Panc1 (cell line): ENCODE data around the gene TPSB2. TPM values are rescaled to one million over a fixed set of nuclear protein-coding genes. Genes with fewer than 3 reads are reported as not detected.
"Not testable (repeated sequence)": the region's sequence is repeated elsewhere in the genome, so short reads cannot be mapped to it uniquely, and the experiment has no call there.

ENCODE experiments used
- ATAC-seq: fragments of 200-7000 bp; cut with Tn5 transposase; 2 replicates; pipeline ENCODE4 v1.9.1; 2020; ENCODE audit warnings: mild to moderate bottlenecking, moderate library complexity
- BruUV-seq: library from RNA; stranded (reverse); fragments of 400-500 nt; replicated peaks from 2 replicates; lab custom pipeline; 2021; lab: Mats Ljungman, UMichigan
- CTCF ChIA-PET: fragments of 300-600 bp; sonication (Branson Sonifier 250); formaldehyde crosslinking; loops from one replicate; lab custom pipeline; 2022; ENCODE audit warnings: antibody characterized with exemption; lab: Charles Lee
- POLR2A ChIA-PET: fragments of 300-600 bp; sonication (Branson Sonifier 250); formaldehyde crosslinking; loops from one replicate; lab custom pipeline; 2022; ENCODE audit warnings: antibody characterized with exemption; lab: Charles Lee
- DNase-seq: peaks from one replicate; pipeline ENCODE4 v3.0.0-alpha.2; 2010; ENCODE audit warnings: low read depth, low spot score
- H3K27ac ChIP-seq: 2 replicates; pipeline ENCODE4 v1.5.1; 2011; ENCODE audit warnings: mild to moderate bottlenecking, low read length, inconsistent platforms
- H3K27me3 ChIP-seq: fragments of 200-500 bp; sonication (Bioruptor generic); 2 replicates; pipeline ENCODE4 v1.6.0; 2014; ENCODE audit warnings: low read length, inconsistent platforms; ENCODE audit not compliant: control insufficient read depth, insufficient read depth
- H3K36me3 ChIP-seq: fragments of 200-500 bp; sonication (Bioruptor generic); 2 replicates; pipeline ENCODE4 v1.5.1; 2014; ENCODE audit warnings: inconsistent platforms, mild to moderate bottlenecking, low read length, moderate library complexity; ENCODE audit not compliant: control insufficient read depth, insufficient read depth
- H3K4me1 ChIP-seq: 2 replicates; pipeline ENCODE4 v1.5.1; 2011; ENCODE audit warnings: inconsistent platforms, mild to moderate bottlenecking, low read length, moderate library complexity; ENCODE audit not compliant: control insufficient read depth, insufficient read depth
- H3K4me3 ChIP-seq, 2 experiments: 2 replicates each; pipeline ENCODE4 v1.5.1; 2011 to 2012; ENCODE audit warnings: low read depth in 2 of 2, low read length in 2 of 2, mild to moderate bottlenecking in 2 of 2, inconsistent platforms in 1 of 2, moderate library complexity in 1 of 2
- H3K9me3 ChIP-seq: fragments of 200-500 bp; sonication (Bioruptor generic); 2 replicates; pipeline ENCODE4 v1.5.1; 2014; ENCODE audit warnings: low read depth, mild to moderate bottlenecking, inconsistent platforms, low read length, moderate library complexity; ENCODE audit not compliant: control insufficient read depth, insufficient read depth
- in situ Hi-C: cut with HindIII; loops from 2 replicates; pipeline ENCODE4 v1.10.0; 2016; ENCODE audit warnings: low sequenced_read_pairs, low pct_unique_long_range_greater_than_20kb
- intact Hi-C: fragments of 100-400 bp; cut with micrococcal nuclease; formaldehyde crosslinking; loops from one replicate; pipeline ENCODE4 v1.10.0; 2022; ENCODE audit not compliant: unreplicated experiment
- total RNA-seq: library from RNA; stranded (reverse); gene quantifications from one replicate; pipeline ENCODE4 v1.2.1, GENCODE V29; 2021; ENCODE audit not compliant: unreplicated experiment

Gene TPSB2
- total RNA-seq, 1 experiment from 2014 or later, result 0.57 TPM

GRCh38 chr16:1243363-1243762, 13.4 kb upstream of the TPSB2 start:
- H3K4me3 ChIP-seq, H3K36me3 ChIP-seq, CTCF ChIA-PET, DNase-seq, ATAC-seq, H3K27ac ChIP-seq, H3K27me3 ChIP-seq, H3K4me1 ChIP-seq, intact Hi-C loops, in situ Hi-C loops, BruUV-seq, H3K9me3 ChIP-seq, POLR2A ChIA-PET: not testable (repeated sequence)

- POLR2A ChIA-PET, H3K27ac ChIP-seq, in situ Hi-C loops, ATAC-seq, H3K4me1 ChIP-seq, CTCF ChIA-PET, intact Hi-C loops, BruUV-seq, H3K4me3 ChIP-seq, H3K9me3 ChIP-seq, H3K36me3 ChIP-seq, H3K27me3 ChIP-seq, DNase-seq: not testable (repeated sequence)
Observed at GRCh38 chr16:1241081-1241480, 11.1 kb upstream of the TPSB2 start.

GRCh38 chr16:1240436-1240835, 10.5 kb upstream of the TPSB2 start, which contains the start of gene TPSAB1:
Gene TPSAB1, plus strand, starts transcription at chr16:1240705. Its CDS starts 234 bp downstream, at chr16:1240939.
- in situ Hi-C loops, ATAC-seq, H3K27ac ChIP-seq, POLR2A ChIA-PET, H3K9me3 ChIP-seq, H3K4me3 ChIP-seq, H3K4me1 ChIP-seq, DNase-seq, H3K36me3 ChIP-seq, CTCF ChIA-PET, H3K27me3 ChIP-seq, BruUV-seq, intact Hi-C loops: not testable (repeated sequence)

GRCh38 chr16:1239575-1239974, 9.6 kb upstream of the TPSB2 start:
- ATAC-seq, BruUV-seq, H3K27me3 ChIP-seq, DNase-seq, H3K36me3 ChIP-seq, H3K4me1 ChIP-seq, intact Hi-C loops, H3K4me3 ChIP-seq, H3K27ac ChIP-seq, H3K9me3 ChIP-seq, in situ Hi-C loops: not testable (repeated sequence)
- CTCF ChIA-PET, result interaction anchor here (0.6 kb wide), 1 partner anchor 61 kb away, joined by 3 read pairs; no protein-coding TSS in a partner anchor
- POLR2A ChIA-PET, result interaction anchor here (0.7 kb wide), 1 partner anchor 19 kb away, joined by 3 read pairs; no protein-coding TSS in a partner anchor

GRCh38 chr16:1238909-1239308, 8.9 kb upstream of the TPSB2 start:
- intact Hi-C loops, in situ Hi-C loops: not testable (repeated sequence)
- ATAC-seq, result peak; percentile 66

More at GRCh38 chr16:1238909-1239308, 8.9 kb upstream of the TPSB2 start:
- DNase-seq, BruUV-seq, H3K4me3 ChIP-seq, CTCF ChIA-PET, H3K4me1 ChIP-seq, H3K27ac ChIP-seq, H3K27me3 ChIP-seq, H3K36me3 ChIP-seq, H3K9me3 ChIP-seq: not testable (repeated sequence)
- POLR2A ChIA-PET, result interaction anchor here (0.6 kb wide), 1 partner anchor 135 kb away, joined by 4 read pairs; no protein-coding TSS in a partner anchor
